DND-41 (cell line): Measurements from ENCODE around the gene PLAC8L1.

Experiments used
- ATAC-seq: fragments of 200-7000 bp; cut with Tn5 transposase; 3 replicates; pipeline ENCODE4 v1.9.1; 2021; ENCODE audit warnings: low read depth; ENCODE audit not compliant: insufficient read depth
- DNase-seq: peaks from one replicate; pipeline ENCODE4 v3.0.0-alpha.2; 2020
- H2AFZ ChIP-seq: 2 replicates; pipeline ENCODE4 v1.6.0; 2012; ENCODE audit warnings: low read depth, low read length
- H3K27ac ChIP-seq: 2 replicates; pipeline ENCODE4 v1.5.1; 2012; ENCODE audit warnings: low read length, inconsistent platforms
- H3K27me3 ChIP-seq: fragments of 200-600 bp; sonication (generic); 2 replicates; pipeline ENCODE4 v1.6.0; 2012; ENCODE audit warnings: low read length, mild to moderate bottlenecking, inconsistent platforms; ENCODE audit not compliant: insufficient read depth, poor library complexity
- H3K36me3 ChIP-seq: 2 replicates; pipeline ENCODE4 v1.5.1; 2012; ENCODE audit warnings: low read length, inconsistent platforms; ENCODE audit not compliant: insufficient read depth
- H3K4me1 ChIP-seq: 2 replicates; pipeline ENCODE4 v1.5.1; 2012; ENCODE audit warnings: mild to moderate bottlenecking, low read length; ENCODE audit not compliant: insufficient read depth
- H3K4me2 ChIP-seq: 2 replicates; pipeline ENCODE4 v1.6.0; 2012; ENCODE audit warnings: mild to moderate bottlenecking, moderate library complexity, low read length, inconsistent platforms; ENCODE audit not compliant: insufficient read depth
- H3K4me3 ChIP-seq, 2 experiments: fragments of 200-600 bp in 1 of 2; shearing (Covaris generic) in 1 of 2; 2 replicates each; pipeline ENCODE4 v1.5.1; 2012 to 2016; ENCODE audit warnings: inconsistent platforms in 2 of 2, low read length in 2 of 2, mild to moderate bottlenecking in 2 of 2, low read depth in 1 of 2, moderate library complexity in 1 of 2
- H3K79me2 ChIP-seq: 2 replicates; pipeline ENCODE4 v1.6.0; 2012; ENCODE audit warnings: low read length, inconsistent platforms; ENCODE audit not compliant: insufficient read depth
- H3K9ac ChIP-seq: 2 replicates; pipeline ENCODE4 v1.6.0; 2012; ENCODE audit warnings: low read depth, mild to moderate bottlenecking, inconsistent platforms, low read length, moderate library complexity
- H3K9me3 ChIP-seq: 2 replicates; pipeline ENCODE4 v1.5.1; 2012; ENCODE audit warnings: low read length, moderate library complexity, mild to moderate bottlenecking, inconsistent platforms; ENCODE audit not compliant: insufficient read depth, severe bottlenecking
- H4K20me1 ChIP-seq: 2 replicates; pipeline ENCODE4 v1.6.0; 2012; ENCODE audit warnings: low read length; ENCODE audit not compliant: insufficient read depth
- CTCF ChIP-seq: IDR thresholded peaks from 2 replicates; pipeline ENCODE4 v1.5.1; 2012; ENCODE audit warnings: borderline replicate concordance, low read length, moderate library complexity, mild to moderate bottlenecking; ENCODE audit not compliant: poor library complexity, severe bottlenecking; ENCODE audit errors: extremely low read depth
- EZH2 ChIP-seq: IDR thresholded peaks from 3 replicates; pipeline ENCODE4 v1.6.1; 2012; ENCODE audit warnings: borderline replicate concordance, low read depth, mild to moderate bottlenecking, moderate library complexity, low read length, inconsistent platforms; ENCODE audit not compliant: severe bottlenecking

The PLAC8L1 gene

DNA sequence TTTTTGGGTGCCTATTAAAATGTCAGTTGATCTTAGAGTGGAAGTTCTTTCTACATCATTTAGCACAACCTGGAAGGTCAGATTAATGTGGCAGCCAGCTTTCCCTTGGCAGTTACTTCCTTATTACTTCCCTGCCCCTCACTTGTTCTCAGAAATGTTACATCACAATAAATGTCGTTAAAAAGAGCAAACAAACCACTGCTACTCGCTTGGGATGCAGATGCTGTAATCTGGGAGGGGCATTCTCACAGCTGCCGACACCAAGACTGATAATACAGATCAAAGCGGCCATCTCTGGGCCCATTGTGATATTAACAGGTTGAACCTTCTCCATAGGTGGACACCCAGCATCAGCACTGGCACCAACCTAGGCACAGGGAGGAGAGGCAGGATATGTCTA is 29.3 kb downstream of the PLAC8L1 start:
- no peak overlapping the region for H3K4me2 ChIP-seq
- no peak overlapping the region for H3K4me3 ChIP-seq
- H3K27me3 ChIP-seq = peaks cover 28% of the 10 kb centered on the region
- H3K4me1 ChIP-seq = no peaks in the 10 kb centered on the region
- H2AFZ ChIP-seq = no peak overlapping the region
- no peak overlapping the region for H3K9ac ChIP-seq
- H3K36me3 ChIP-seq = no peaks in the 10 kb centered on the region
- no peaks in the 10 kb centered on the region for H3K79me2 ChIP-seq
- H4K20me1 ChIP-seq = no peaks in the 10 kb centered on the region
- no peak for DNase-seq
- no peak for ATAC-seq
- H3K9me3 ChIP-seq = no peaks in the 10 kb centered on the region
- TF ChIP-seq EZH2 = no peak
- TF ChIP-seq CTCF = no peak
- no peak overlapping the region for H3K27ac ChIP-seq

GRCh38 chr5:146073239-146073900 is 32.0 kb downstream of the PLAC8L1 start:
- DNase-seq (no peak), ATAC-seq (no peak)
- H3K4me2 ChIP-seq = no peak overlapping the region
- TF ChIP-seq EZH2 (no peak), CTCF (no peak)
- H2AFZ ChIP-seq = no peak overlapping the region
- no peaks in the 10 kb centered on the region for H3K36me3 ChIP-seq
- H3K79me2 ChIP-seq = no peaks in the 10 kb centered on the region
- H3K9ac ChIP-seq = no peak overlapping the region
- H3K27me3 ChIP-seq = peaks cover 16% of the 10 kb centered on the region
- no peak overlapping the region for H3K27ac ChIP-seq
- no peaks in the 10 kb centered on the region for H4K20me1 ChIP-seq
- H3K9me3 ChIP-seq = no peaks in the 10 kb centered on the region
- H3K4me1 ChIP-seq = no peaks in the 10 kb centered on the region
- H3K4me3 ChIP-seq = no peak overlapping the region

- H3K4me3 ChIP-seq = no peak overlapping the region
- H3K4me2 ChIP-seq = no peak overlapping the region
- no peaks in the 10 kb centered on the region for H3K79me2 ChIP-seq
- no peak overlapping the region for H2AFZ ChIP-seq
- H3K9ac ChIP-seq = no peak overlapping the region
- no peak for ATAC-seq
- H3K4me1 ChIP-seq = no peaks in the 10 kb centered on the region
- peaks cover 14% of the 10 kb centered on the region for H3K27me3 ChIP-seq
- no peaks in the 10 kb centered on the region for H3K9me3 ChIP-seq
- H4K20me1 ChIP-seq = no peaks in the 10 kb centered on the region
- no peak for TF ChIP-seq CTCF
- H3K27ac ChIP-seq = no peak overlapping the region
- DNase-seq = no peak
- no peaks in the 10 kb centered on the region for H3K36me3 ChIP-seq
Observed at GRCh38 chr5:146072595-146072994, 32.8 kb downstream of the PLAC8L1 start.

DNA sequence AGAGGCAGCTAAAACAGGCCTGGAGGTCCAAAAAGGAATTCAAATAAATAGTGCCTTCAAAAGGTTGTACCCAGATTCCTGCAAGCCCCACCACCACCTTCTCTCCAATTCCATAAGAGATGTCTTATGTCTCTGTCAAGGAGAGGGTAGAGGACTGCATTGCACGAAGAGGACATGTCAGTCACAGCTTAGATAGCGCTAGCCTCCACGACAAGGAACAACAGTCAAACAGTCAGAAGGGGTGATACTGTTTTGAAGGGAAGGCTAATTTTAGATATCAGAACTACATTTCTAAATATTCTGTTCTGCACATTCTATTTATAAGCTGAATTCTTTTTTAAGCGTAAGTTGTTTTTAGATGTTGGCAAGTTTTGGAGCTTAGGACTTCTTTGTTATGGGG is 34.2 kb downstream of the PLAC8L1 start:
- ATAC-seq = no peak
- no peak overlapping the region for H3K4me2 ChIP-seq

More for the DNA sequence above, 34.2 kb downstream of the PLAC8L1 start:
- Histone ChIP-seq H3K4me3 (no peak overlapping the region), H3K9ac (no peak overlapping the region), H4K20me1 (no peaks in the 10 kb centered on the region), H3K4me1 (no peaks in the 10 kb centered on the region), H3K27ac (no peak overlapping the region), H2AFZ (no peak overlapping the region), H3K36me3 (no peaks in the 10 kb centered on the region), H3K27me3 (peaks cover 12% of the 10 kb centered on the region), H3K79me2 (no peaks in the 10 kb centered on the region), H3K9me3 (no peaks in the 10 kb centered on the region)
- DNase-seq = no peak
- TF ChIP-seq CTCF = no peak
- TF ChIP-seq EZH2 = no peak
